Transverse colon (tissue), 4 donors: ENCODE measurements around the gene TNFRSF17. TPM values are rescaled to one million over a fixed set of nuclear protein-coding genes. Genes with fewer than 3 reads are reported as not detected.
A peak's percentile ranks its signal among the peaks of the same experiment; 100 is the strongest.
"Not testable (repeated sequence)": the region's sequence is repeated elsewhere in the genome, so short reads cannot be mapped to it uniquely, and the experiment has no call there.

Experiments
- DNase-seq: peaks from one replicate; pipeline ENCODE4 v3.0.0-alpha.2; 2019
- H3K27ac ChIP-seq, 4 donors: fragments of 200-600 bp; sonication (generic); 2 replicates each; pipeline ENCODE4 v1.5.1; 2016 to 2018; ENCODE audit warnings: inconsistent platforms in 4 of 4
- H3K27me3 ChIP-seq: fragments of 200-600 bp; sonication (generic); 2 replicates; pipeline ENCODE4 v1.5.1; 2017; ENCODE audit warnings: inconsistent platforms
- H3K36me3 ChIP-seq, 4 donors: fragments of 200-600 bp; sonication (generic); 2 replicates each; pipeline ENCODE4 v1.5.1; 2017 to 2019; ENCODE audit warnings: inconsistent platforms in 4 of 4
- H3K4me1 ChIP-seq, 4 donors: fragments of 200-600 bp; sonication (generic); 2 replicates each; pipeline ENCODE4 v1.5.1; 2017 to 2020; ENCODE audit warnings: inconsistent platforms in 4 of 4
- H3K4me3 ChIP-seq, 4 donors: fragments of 200-600 bp; sonication (generic); 1 replicate in 1 of 4; 2 replicates in 3 of 4; pipeline versions ENCODE4 v1.5.1 to v1.6.1; 2017 to 2019; ENCODE audit warnings: inconsistent platforms in 4 of 4
- H3K9me3 ChIP-seq, 2 donors: fragments of 200-600 bp; sonication (generic); 2 replicates each; pipeline ENCODE4 v1.5.1; 2017 to 2019; ENCODE audit warnings: inconsistent platforms in 2 of 2
- CTCF ChIP-seq, 5 experiments: fragments of 200-600 bp in 3 of 5; fragments of 450-650 bp in 2 of 5; sonication (generic) in 3 of 5; IDR thresholded peaks; 1 replicate in 2 of 5; 2 replicates in 3 of 5; pipeline ENCODE4 v1.5.1; 2016 to 2017; ENCODE audit warnings: antibody characterized with exemption in 5 of 5, inconsistent platforms in 3 of 5, mild to moderate bottlenecking in 2 of 5, moderate library complexity in 1 of 5
- EP300 ChIP-seq: sonication (generic); formaldehyde crosslinking; IDR thresholded peaks from one replicate; pipeline ENCODE4 v1.6.1; 2017; ENCODE audit warnings: antibody characterized with exemption, low read depth
- POLR2A ChIP-seq: fragments of 450-650 bp; IDR thresholded peaks from one replicate; pipeline ENCODE4 v1.6.1; 2016; ENCODE audit warnings: antibody characterized with exemption, mild to moderate bottlenecking, moderate library complexity
- POLR2AphosphoS5 ChIP-seq, 3 donors: sonication (generic); formaldehyde crosslinking; IDR thresholded peaks; one replicate each; pipeline ENCODE4 v1.6.1; 2016; ENCODE audit warnings: antibody characterized with exemption in 3 of 3
- WGBS, 2 donors: methylation state at CpG; one replicate each; pipeline ENCODE4 v1.1.5; 2018; ENCODE audit warnings: low coverage in 1 of 2; 5-methylcytosine and 5-hydroxymethylcytosine counted together
- in situ Hi-C, 4 donors: fragments of 200-750 bp; cut with MboI; loops; one replicate each; pipeline versions ENCODE4 v1.15.0 to v1.15.1; 2017; ENCODE audit warnings: low sequenced_read_pairs in 3 of 4, low pct_ligation_motif_present in 1 of 4, low pct_unique_long_range_greater_than_20kb in 1 of 4
- intact Hi-C: fragments of 100-400 bp; cut with DNase I; formaldehyde crosslinking; loops from one replicate; pipeline ENCODE4 v1.15.1; 2023; ENCODE audit warnings: low total_unique reads
- total RNA-seq, 4 donors: library from RNA; depleted of rRNA; stranded (reverse); fragments of >200 nt; gene quantifications; one replicate each; pipeline ENCODE4 v1.1.0, GENCODE V29; 2016

TNFRSF17 gene
- 1 to 10 TPM in 2 of 4 donors, not detected in 2; 1.2 to 6.0 TPM for total RNA-seq

GRCh38 chr16:11964761-11965551 is at the start of gene TNFRSF17:
Gene TNFRSF17, plus strand, starts transcription at chr16:11965210. Its CDS starts 115 bp downstream, at chr16:11965325.
- intact Hi-C loops = loop anchor here (10.0 kb wide), 1 partner anchor 570 kb away; no protein-coding TSS in a partner anchor
- no peaks in the 10 kb centered on the region for H3K4me1 ChIP-seq
- no peak within 1 kb of the TSS for H3K4me3 ChIP-seq
- TF ChIP-seq POLR2A = no peak
- TF ChIP-seq CTCF (IDR thresholded peaks at IDR 0.05) = no peak
- no peak for TF ChIP-seq POLR2AphosphoS5 (IDR thresholded peaks at IDR 0.05)
- TF ChIP-seq EP300 = no peak
- WGBS, 2 donors = 65 to 69% methylated on average over 4 to 9 of the region's 9 CpGs
- H3K36me3 ChIP-seq = no peaks in the 10 kb centered on the region
- in situ Hi-C loops = loop anchor here in 3 of 4 donors (10.0 to 25.0 kb wide), 2 partner anchors 90 to 97 kb away; no protein-coding TSS in a partner anchor
- peak; percentile 13 for DNase-seq
- peak within 1 kb of the TSS in 2 of 4 donors; percentile 35 to 53 for H3K27ac ChIP-seq
- H3K9me3 ChIP-seq = no peaks in the 10 kb centered on the region
- no peaks in the 10 kb centered on the region for H3K27me3 ChIP-seq

- 1 to 7% methylated on average over 4 to 50 of the region's 84 CpGs for WGBS, 2 donors
- intact Hi-C loops = loop anchor here (5.0 kb wide), 1 partner anchor 61 kb away; the partner anchor contains the start of gene SNX29
- in situ Hi-C loops = no loop called here
These were observed 49.1 kb upstream of the TNFRSF17 start, which contains the start of gene GSPT1 for GRCh38 chr16:11915644-11916523. Gene GSPT1, minus strand, starts transcription at chr16:11915956. Its CDS starts 236 bp downstream, at chr16:11915720.

GRCh38 chr16:11916524-11917285 is 48.3 kb upstream of the TNFRSF17 start:
- 16 to 32% methylated on average over 13 of the region's 13 CpGs for WGBS, 2 donors
- H3K9me3 ChIP-seq = no peaks in the 10 kb centered on the region
- H3K27ac ChIP-seq = peak overlapping the region; percentile 97 to 99 (median 98)
- no peaks in the 10 kb centered on the region for H3K36me3 ChIP-seq
- no peaks in the 10 kb centered on the region for H3K27me3 ChIP-seq
- in situ Hi-C loops (no loop called here), intact Hi-C loops (loop anchor here (5.0 kb wide), 1 partner anchor 61 kb away; the partner anchor contains the start of gene SNX29)
- peak; percentile 0 for TF ChIP-seq EP300
- peak in 1 of 3 donors; percentile 6 for TF ChIP-seq POLR2AphosphoS5 (IDR thresholded peaks at IDR 0.05)
- TF ChIP-seq CTCF (IDR thresholded peaks at IDR 0.05) = peak in 1 of 5 experiments; percentile 7
- TF ChIP-seq POLR2A = no peak
- H3K4me3 ChIP-seq = peak overlapping the region; percentile 8 to 95 (median 66)
- peaks cover 8 to 39% (median 30%) of the 10 kb centered on the region in 4 donors for H3K4me1 ChIP-seq
- peak; percentile 62 for DNase-seq

More at GRCh38 chr16:11915644-11916523, 49.1 kb upstream of the TNFRSF17 start, which contains the start of gene GSPT1:
- peak; percentile 99 for DNase-seq
- H3K36me3 ChIP-seq = no peaks in the 10 kb centered on the region
- H3K4me1 ChIP-seq = peaks cover 9 to 47% (median 34%) of the 10 kb centered on the region in 4 donors
- H3K9me3 ChIP-seq = no peaks in the 10 kb centered on the region
- peak within 1 kb of the TSS; percentile 88 to 98 (median 95) for H3K4me3 ChIP-seq
- H3K27ac ChIP-seq = peak within 1 kb of the TSS; percentile 97 to 99 (median 98)
- no peaks in the 10 kb centered on the region for H3K27me3 ChIP-seq
- peak; percentile 93 to 96 (median 96) for TF ChIP-seq POLR2AphosphoS5 (IDR thresholded peaks at IDR 0.05)
- TF ChIP-seq EP300 = no peak
- peak; percentile 93 for TF ChIP-seq POLR2A
- TF ChIP-seq CTCF (IDR thresholded peaks at IDR 0.05) = peak in 4 of 5 experiments; percentile 20 to 82 (median 40)

- H3K4me3 ChIP-seq, H3K27me3 ChIP-seq, DNase-seq, H3K27ac ChIP-seq, H3K9me3 ChIP-seq, intact Hi-C loops, H3K36me3 ChIP-seq, H3K4me1 ChIP-seq, in situ Hi-C loops: not testable (repeated sequence)
- 75 to 84% methylated on average over 6 to 10 of the region's 10 CpGs for WGBS, 2 donors
These were observed 41.0 kb upstream of the TNFRSF17 start for GRCh38 chr16:11924046-11924445.

- H3K27me3 ChIP-seq, H3K36me3 ChIP-seq, H3K4me3 ChIP-seq, H3K27ac ChIP-seq, intact Hi-C loops, DNase-seq, in situ Hi-C loops, H3K9me3 ChIP-seq, H3K4me1 ChIP-seq: not testable (repeated sequence)
- WGBS, 2 donors = 75 to 83% methylated on average over 6 to 13 of the region's 13 CpGs
These were observed 37.7 kb upstream of the TNFRSF17 start for GRCh38 chr16:11927350-11927749.

- H3K27me3 ChIP-seq, H3K27ac ChIP-seq, H3K36me3 ChIP-seq, DNase-seq, intact Hi-C loops, H3K9me3 ChIP-seq, H3K4me3 ChIP-seq, in situ Hi-C loops, H3K4me1 ChIP-seq: not testable (repeated sequence)
- 100% methylated on average over 3 of the region's 4 CpGs for WGBS, 2 donors
These were observed 23.1 kb upstream of the TNFRSF17 start, which contains the start of gene NPIPB2 for GRCh38 chr16:11941945-11942344. Gene NPIPB2, minus strand, starts transcription at chr16:11942045. Its CDS starts 0 bp downstream, at chr16:11942045.
